ENCODE data around the gene ARAP1. TPM values are rescaled to one million over a fixed set of nuclear protein-coding genes. Genes with fewer than 3 reads are reported as not detected.
A peak's percentile ranks its signal among the peaks of the same experiment; 100 is the strongest.

The ARAP1 gene
- total RNA-seq, 2 donors from 2014 or later = 81.7 to 93.4 TPM

DNA sequence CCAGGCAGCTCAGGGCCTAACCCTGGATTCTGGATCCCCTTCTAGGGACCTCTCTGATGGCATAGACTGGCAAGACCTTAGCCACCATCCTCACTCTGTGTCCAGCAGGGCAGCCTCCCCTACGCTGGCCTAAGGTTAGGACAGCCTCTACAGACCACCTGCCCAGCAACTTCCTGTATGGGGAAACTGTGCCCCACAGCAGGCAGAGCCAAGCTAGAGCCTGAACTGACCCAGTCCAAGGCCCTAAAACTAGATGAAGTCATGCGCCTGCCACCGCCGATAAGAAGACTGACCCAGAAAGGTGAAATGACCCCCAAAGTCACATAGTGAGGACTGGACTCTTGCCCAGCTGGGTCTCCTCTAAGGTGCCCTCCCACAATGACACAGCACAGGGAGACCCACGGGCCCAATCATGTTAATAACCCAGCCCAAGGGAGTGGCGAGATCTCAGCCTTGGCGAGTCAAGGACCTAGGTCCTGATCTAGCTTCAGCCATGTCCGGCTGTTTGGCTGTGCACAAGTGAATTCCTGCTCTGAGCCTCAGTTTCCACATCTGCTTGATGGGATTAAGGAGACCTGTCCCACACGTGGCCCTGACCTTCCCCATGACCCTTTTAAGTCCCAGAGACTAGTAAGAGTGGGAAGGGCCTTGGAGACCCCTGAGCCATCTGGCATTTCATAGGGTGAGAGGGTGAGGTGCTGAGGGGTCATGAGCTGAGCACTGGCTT lies 24.1 kb upstream of the ARAP1 start:
- Mint-ChIP-seq H3K27ac (no peak overlapping the region), H3K4me3 (no peak overlapping the region), H3K9me3 (no peaks in the 10 kb centered on the region), H3K36me3 (ENCODE audit: insufficient read depth in 2 of 2) (no peaks in the 10 kb centered on the region), H3K4me1 (ENCODE audit: low read depth) (peaks cover 7% of the 10 kb centered on the region), H3K27me3 (ENCODE audit: low read depth) (no peaks in the 10 kb centered on the region)
- no peak for ATAC-seq (replicated peaks in 1 of 2)
- no peak for DNase-seq

DNA sequence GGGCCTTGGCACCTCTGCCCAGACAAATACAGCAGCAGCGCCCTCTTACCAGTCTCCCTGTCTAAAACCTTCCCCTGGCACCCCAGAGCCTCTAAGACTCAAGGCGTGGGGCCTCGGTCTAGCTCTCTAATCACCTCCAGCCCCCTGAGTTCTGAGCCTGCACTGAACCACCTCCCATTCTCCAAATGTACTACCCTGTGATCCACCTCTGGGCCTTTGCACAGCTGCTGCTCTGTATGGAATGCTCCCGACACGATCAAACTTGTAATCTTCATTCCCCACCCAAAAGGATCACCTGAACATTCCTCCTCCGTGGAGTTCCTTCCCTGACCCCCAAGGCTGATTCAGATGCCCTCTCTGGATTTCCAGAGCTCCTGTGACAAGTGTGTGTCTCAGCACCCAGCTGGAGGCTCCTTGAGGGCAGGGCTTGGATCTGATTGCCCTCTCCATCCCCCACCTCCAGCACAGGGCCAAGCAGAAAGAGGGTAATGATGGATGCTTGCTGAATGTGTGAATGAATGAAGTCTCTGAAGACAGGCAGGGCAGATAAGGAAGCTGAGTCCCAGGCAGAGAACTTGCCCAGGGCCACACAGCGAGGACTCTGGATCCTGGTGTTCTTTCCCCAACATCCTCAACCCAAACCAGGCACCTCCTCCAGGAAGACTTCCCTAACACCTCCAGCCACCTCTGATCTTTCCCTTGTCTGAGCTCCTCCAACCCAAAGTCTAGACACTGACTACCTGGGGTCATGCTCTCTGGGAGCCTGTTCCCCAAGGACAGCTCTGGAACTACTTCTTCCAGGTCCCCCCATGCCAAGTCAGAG lies 23.3 kb upstream of the ARAP1 start:
- H3K9me3 Mint-ChIP-seq = no peaks in the 10 kb centered on the region
- no peak overlapping the region for H3K27ac Mint-ChIP-seq
- no peaks in the 10 kb centered on the region for H3K27me3 Mint-ChIP-seq (ENCODE audit: low read depth)
- DNase-seq = no peak
- ATAC-seq (replicated peaks in 1 of 2) = no peak
- H3K4me1 Mint-ChIP-seq (ENCODE audit: low read depth) = peaks cover 7% of the 10 kb centered on the region
- H3K4me3 Mint-ChIP-seq = no peak overlapping the region
- no peaks in the 10 kb centered on the region for H3K36me3 Mint-ChIP-seq (ENCODE audit: insufficient read depth in 2 of 2)

DNA sequence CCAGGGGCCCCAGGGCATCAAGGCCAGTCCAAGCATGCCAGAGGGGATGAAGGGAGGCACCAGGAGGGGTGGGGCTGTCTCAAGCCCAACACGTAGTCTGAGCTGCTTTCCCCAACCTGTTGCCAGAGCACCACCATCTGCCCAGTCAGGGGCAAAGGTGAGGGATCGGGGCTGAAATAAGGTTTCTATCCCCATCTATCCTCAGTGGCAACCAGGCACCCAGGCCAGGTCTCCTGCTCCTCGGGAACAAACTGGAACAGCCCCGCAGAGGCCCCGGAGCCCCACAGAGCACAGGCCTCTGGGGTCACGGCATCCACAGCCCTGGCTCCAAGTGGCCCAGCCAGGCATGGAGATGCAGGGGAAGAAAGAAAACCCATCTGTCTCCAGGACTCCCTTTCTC lies 22.3 kb upstream of the ARAP1 start:
- H3K4me3 Mint-ChIP-seq = no peak overlapping the region

DNA sequence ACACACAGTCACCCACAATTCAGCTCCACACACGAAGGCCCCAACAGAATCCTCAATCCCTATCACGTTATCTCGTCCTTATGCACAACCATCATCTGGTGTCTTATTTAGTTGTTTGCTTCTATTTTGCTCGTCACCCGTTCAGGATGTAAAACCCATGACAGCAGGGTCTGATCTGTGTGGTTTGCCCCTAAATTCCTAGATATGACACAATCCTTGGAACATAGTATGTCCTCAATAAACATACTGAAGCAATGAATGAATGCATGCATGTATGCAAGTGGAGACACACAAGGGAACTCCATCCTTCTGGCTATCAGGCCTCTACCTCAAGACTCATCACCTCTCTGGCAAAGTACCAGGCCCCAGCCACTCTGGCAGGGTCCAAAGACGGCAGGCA lies 21.5 kb upstream of the ARAP1 start:
- Mint-ChIP-seq H3K4me3 (no peak overlapping the region), H3K36me3 (ENCODE audit: insufficient read depth in 2 of 2) (no peaks in the 10 kb centered on the region), H3K9me3 (no peaks in the 10 kb centered on the region), H3K27me3 (ENCODE audit: low read depth) (no peaks in the 10 kb centered on the region), H3K27ac (no peak overlapping the region), H3K4me1 (ENCODE audit: low read depth) (no peaks in the 10 kb centered on the region)
- no peak for DNase-seq
- no peak for ATAC-seq (replicated peaks in 1 of 2)

More for the DNA sequence above, 22.3 kb upstream of the ARAP1 start:
- no peak for ATAC-seq (replicated peaks in 1 of 2)
- Mint-ChIP-seq H3K36me3 (ENCODE audit: insufficient read depth in 2 of 2) (no peaks in the 10 kb centered on the region), H3K27me3 (ENCODE audit: low read depth) (no peaks in the 10 kb centered on the region), H3K9me3 (no peaks in the 10 kb centered on the region), H3K4me1 (ENCODE audit: low read depth) (peaks cover 2% of the 10 kb centered on the region), H3K27ac (no peak overlapping the region)
- no peak for DNase-seq

DNA sequence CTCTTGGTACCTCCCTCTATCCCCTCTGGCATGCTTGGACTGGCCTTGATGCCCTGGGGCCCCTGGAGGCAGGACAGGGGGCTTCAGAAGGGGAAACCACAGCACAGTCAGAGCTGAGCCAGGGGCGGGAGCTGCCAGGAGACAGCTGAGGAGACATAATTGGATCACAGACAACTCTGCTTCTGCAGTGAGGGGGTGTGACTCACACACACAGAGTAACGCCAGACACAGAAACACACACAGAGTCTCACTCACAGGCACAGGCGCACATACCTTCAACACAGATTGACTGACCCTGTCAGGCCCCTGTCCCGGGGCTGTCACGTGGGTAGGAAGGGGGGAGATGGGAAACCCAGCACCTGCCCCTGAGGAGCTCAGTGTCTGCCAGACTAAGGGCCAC lies 21.1 kb upstream of the ARAP1 start:
- H3K9me3 Mint-ChIP-seq = no peaks in the 10 kb centered on the region
- DNase-seq (no peak), ATAC-seq (replicated peaks in 1 of 2) (peak; percentile 13 to 43)
- no peaks in the 10 kb centered on the region for H3K27me3 Mint-ChIP-seq (ENCODE audit: low read depth)
- H3K4me3 Mint-ChIP-seq = no peak overlapping the region
- no peaks in the 10 kb centered on the region for H3K36me3 Mint-ChIP-seq (ENCODE audit: insufficient read depth in 2 of 2)
- H3K4me1 Mint-ChIP-seq (ENCODE audit: low read depth) = no peaks in the 10 kb centered on the region
- no peak overlapping the region for H3K27ac Mint-ChIP-seq

DNA sequence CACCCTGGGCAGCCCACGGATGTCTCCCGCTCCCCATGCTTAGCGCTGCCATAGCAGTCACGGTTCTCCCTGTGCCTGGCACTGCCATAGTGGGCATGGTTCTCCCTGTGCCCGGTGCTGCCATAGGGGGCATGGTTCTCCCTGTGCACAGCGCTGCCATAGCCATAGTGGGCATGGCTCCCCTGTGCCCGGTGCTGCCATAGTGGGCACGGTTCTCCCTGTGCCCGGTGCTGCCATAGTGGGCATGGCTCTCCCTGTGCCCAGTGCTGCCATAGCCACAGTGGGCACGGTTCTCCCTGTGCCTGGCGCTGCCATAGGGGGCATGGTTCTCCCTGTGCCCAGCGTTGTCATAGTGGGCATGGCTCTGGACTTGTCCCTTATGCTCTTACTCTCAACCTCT lies 19.9 kb upstream of the ARAP1 start:
- DNase-seq (no peak), ATAC-seq (replicated peaks in 1 of 2) (no peak)
- H3K9me3 Mint-ChIP-seq = no peaks in the 10 kb centered on the region
- no peaks in the 10 kb centered on the region for H3K4me1 Mint-ChIP-seq (ENCODE audit: low read depth)
- no peak overlapping the region for H3K4me3 Mint-ChIP-seq
- no peaks in the 10 kb centered on the region for H3K27me3 Mint-ChIP-seq (ENCODE audit: low read depth)
- H3K27ac Mint-ChIP-seq = no peak overlapping the region
- H3K36me3 Mint-ChIP-seq (ENCODE audit: insufficient read depth in 2 of 2) = no peaks in the 10 kb centered on the region

DNA sequence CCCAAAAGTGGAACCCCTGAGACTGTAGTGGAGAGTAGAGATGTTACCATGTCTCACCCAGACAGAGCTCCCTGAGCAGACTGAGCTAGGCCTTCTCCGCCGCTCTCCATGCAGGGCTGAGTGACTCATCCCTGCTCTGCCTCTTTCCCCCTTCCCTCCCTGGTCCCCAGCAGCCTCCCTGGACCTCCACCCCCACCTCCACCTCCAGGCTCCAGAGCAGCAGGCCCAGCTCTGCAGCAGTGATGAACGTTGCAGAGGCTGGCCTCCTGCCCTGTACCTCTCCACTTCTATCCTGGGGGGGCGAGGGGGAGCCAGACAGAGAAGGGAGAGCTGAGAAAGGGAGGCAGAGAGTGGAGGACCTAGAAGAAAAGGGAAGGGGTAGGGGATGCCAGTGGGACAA lies 19.3 kb upstream of the ARAP1 start:
- no peaks in the 10 kb centered on the region for H3K9me3 Mint-ChIP-seq
- no peaks in the 10 kb centered on the region for H3K27me3 Mint-ChIP-seq (ENCODE audit: low read depth)
- H3K36me3 Mint-ChIP-seq (ENCODE audit: insufficient read depth in 2 of 2) = no peaks in the 10 kb centered on the region
- no peak overlapping the region for H3K27ac Mint-ChIP-seq
- DNase-seq (no peak), ATAC-seq (replicated peaks in 1 of 2) (no peak)
- no peaks in the 10 kb centered on the region for H3K4me1 Mint-ChIP-seq (ENCODE audit: low read depth)
- H3K4me3 Mint-ChIP-seq = no peak overlapping the region

DNA sequence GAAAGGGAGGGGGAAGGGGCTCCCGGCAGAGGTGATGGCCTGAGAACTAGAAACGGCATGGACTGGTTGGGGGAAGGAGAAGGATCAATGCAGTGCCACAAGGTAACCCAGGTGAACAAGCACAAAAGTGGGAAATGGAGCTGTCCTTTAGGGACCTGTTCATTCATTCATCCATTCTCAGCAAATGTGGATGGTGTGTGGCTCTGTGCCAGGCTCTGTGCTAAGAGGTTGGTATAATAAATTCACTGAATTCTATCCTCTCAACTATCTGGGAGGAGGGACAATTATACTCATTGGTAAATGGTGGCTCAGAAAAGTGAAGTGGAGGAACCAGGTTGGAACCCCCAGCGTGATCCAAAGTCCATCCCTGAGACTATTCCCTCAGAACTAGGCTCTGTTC lies 18.6 kb upstream of the ARAP1 start:
- H3K4me1 Mint-ChIP-seq (ENCODE audit: low read depth) = no peaks in the 10 kb centered on the region
- no peaks in the 10 kb centered on the region for H3K9me3 Mint-ChIP-seq
- DNase-seq = no peak
- no peak for ATAC-seq (replicated peaks in 1 of 2)
- no peak overlapping the region for H3K4me3 Mint-ChIP-seq
- no peaks in the 10 kb centered on the region for H3K27me3 Mint-ChIP-seq (ENCODE audit: low read depth)
- no peak overlapping the region for H3K27ac Mint-ChIP-seq
- no peaks in the 10 kb centered on the region for H3K36me3 Mint-ChIP-seq (ENCODE audit: insufficient read depth in 2 of 2)

DNA sequence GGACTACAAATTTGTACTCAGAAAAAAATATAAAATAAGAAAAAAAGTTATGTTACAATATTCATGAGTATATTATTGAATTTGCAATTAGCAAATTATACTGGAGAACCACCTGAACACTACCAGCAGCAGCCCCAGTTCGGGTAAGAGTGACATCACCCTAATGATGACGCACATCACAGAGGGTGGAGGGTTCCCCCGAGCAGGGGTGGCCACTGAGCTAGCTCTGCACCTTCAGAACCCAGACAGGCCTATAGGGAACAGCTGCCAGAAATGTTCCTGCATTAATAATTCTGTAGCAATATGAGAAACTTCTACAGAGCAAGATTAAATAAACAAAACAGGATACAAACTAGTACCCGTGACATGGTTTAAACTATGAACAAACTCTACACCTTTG lies 17.5 kb upstream of the ARAP1 start:
- Mint-ChIP-seq H3K27me3 (ENCODE audit: low read depth) (no peaks in the 10 kb centered on the region), H3K27ac (no peak overlapping the region), H3K4me3 (no peak overlapping the region), H3K36me3 (ENCODE audit: insufficient read depth in 2 of 2) (no peaks in the 10 kb centered on the region), H3K4me1 (ENCODE audit: low read depth) (no peaks in the 10 kb centered on the region), H3K9me3 (no peaks in the 10 kb centered on the region)
- ATAC-seq (replicated peaks in 1 of 2) = no peak
- DNase-seq = no peak

DNA sequence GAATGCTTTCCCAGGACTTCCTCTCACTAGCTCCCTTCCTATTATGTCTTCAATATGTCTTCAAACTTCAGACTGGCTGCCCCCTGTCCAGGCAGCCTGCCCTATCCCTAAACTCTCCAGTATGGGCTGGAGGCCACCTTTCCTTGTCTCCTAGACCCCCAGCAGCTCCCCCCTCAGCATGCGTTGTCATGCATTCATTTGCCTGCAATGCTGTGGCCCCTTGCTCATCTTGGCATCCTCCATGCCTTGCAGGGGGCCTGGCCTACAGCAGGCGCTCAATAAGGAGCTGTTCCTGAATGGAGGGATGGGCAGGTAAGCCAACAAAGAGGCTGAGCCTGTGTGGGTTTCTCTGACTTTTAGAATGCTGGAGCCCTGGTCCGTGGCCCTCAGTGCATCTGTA lies 16.4 kb upstream of the ARAP1 start:
- no peak for DNase-seq
- no peaks in the 10 kb centered on the region for H3K9me3 Mint-ChIP-seq
- no peak overlapping the region for H3K27ac Mint-ChIP-seq
- no peaks in the 10 kb centered on the region for H3K27me3 Mint-ChIP-seq (ENCODE audit: low read depth)
- no peaks in the 10 kb centered on the region for H3K4me1 Mint-ChIP-seq (ENCODE audit: low read depth)
- H3K4me3 Mint-ChIP-seq = no peak overlapping the region
- no peak for ATAC-seq (replicated peaks in 1 of 2)
- H3K36me3 Mint-ChIP-seq (ENCODE audit: insufficient read depth in 2 of 2) = no peaks in the 10 kb centered on the region

DNA sequence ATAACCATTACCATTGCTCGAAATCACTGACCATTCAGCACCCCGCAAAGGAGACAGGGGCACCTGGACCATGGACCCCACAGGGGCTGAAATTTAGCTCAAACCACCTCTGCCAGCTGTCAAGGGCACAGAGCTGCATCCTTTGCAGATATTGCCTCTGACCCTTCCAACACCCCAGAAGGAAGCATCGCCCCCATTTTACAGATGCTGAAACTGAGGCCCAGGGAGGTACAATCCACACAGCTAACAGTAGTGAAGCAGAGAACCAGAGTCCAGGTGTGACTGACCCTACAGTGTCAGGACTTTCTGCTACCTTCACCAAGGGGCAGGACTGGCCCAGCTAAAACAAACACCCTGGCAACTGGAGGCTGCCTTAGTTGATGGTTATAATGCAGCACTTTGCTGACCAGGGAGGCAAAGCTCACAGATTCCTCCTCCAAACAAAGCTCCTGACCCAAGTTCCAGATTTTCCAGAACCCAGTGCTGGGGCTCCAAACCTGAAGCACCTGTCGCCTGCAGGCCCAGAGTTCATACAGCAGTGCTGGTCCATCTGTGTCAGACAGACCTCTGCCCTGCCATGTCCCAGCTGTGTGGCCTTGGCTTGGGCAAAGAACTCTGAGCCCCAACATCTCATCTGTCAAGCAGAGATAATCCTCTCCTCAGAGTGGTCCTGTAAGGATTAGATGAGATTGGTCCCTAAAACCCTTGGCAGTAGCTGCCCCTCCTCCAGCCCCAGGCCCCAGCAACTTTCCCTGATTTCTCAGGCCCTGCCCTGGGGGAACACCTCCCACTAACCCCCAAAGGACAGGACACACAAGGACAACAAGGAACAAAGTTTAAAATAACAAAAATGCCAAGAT lies 15.2 kb upstream of the ARAP1 start:
- Mint-ChIP-seq H3K4me3 (no peak overlapping the region), H3K27ac (no peak overlapping the region), H3K27me3 (ENCODE audit: low read depth) (no peaks in the 10 kb centered on the region), H3K4me1 (ENCODE audit: low read depth) (peaks cover 11% of the 10 kb centered on the region), H3K36me3 (ENCODE audit: insufficient read depth in 2 of 2) (no peaks in the 10 kb centered on the region), H3K9me3 (no peaks in the 10 kb centered on the region)
- DNase-seq (no peak), ATAC-seq (replicated peaks in 1 of 2) (no peak)

DNA sequence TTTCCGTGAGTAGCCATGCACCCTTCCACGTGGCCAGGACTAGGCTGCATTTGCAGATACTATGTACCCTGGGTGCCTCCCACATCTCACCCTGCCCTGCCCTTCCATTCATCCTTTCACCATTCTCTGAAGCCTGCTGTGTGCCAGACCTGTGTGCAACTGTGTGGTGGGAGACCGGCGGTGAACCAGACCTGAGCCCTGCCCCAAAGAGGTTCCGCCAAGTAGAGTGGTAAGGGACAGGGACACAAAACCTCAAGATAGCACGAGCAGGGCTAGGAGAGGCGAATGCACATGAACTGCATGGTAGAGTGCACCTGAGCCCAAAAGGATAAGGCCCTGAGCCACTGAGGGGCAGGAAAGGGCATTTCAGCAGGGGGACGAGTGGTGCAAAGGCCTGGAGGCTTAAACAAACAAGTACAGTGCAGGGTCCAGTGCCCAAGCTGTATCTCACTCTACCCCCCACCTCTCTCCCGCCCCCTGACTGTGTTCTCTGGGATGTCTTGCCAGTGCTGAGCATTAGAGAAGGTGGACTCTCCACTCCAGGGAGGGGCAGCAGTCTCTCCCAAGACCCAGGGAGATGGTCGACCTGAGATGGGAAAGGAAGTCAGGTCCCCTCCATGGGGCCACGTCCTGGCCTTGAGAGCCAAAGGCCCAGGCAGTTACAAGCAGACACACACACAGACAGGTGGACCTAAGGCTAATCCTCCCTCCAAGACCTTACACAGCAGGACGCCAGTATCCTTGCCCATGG lies 14.1 kb upstream of the ARAP1 start:
- Mint-ChIP-seq H3K4me1 (ENCODE audit: low read depth) (peaks cover 17% of the 10 kb centered on the region), H3K36me3 (ENCODE audit: insufficient read depth in 2 of 2) (no peaks in the 10 kb centered on the region), H3K9me3 (no peaks in the 10 kb centered on the region), H3K27me3 (ENCODE audit: low read depth) (no peaks in the 10 kb centered on the region), H3K4me3 (no peak overlapping the region), H3K27ac (no peak overlapping the region)
- ATAC-seq (replicated peaks in 1 of 2) (no peak), DNase-seq (no peak)

DNA sequence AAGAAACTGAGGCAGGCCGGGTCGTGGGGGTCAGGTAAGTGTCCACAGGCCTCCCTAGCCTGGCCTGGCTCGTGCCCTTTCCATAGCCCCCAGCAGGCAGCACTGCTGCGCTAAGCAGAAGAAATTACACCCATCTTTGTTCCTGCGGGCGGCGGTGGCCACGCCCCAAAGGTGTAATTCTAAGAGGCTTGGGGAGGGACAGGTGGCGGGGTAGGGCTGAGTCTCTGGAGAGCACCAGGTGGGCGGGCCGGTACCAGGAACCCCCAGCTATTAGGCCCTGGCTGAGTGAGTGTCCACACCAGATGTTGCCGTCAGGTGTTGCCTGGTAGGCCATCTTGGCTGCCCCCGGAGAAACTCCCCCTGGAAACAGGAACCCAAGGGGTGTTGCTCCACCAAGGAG lies 12.3 kb upstream of the ARAP1 start:
- Mint-ChIP-seq H3K27me3 (ENCODE audit: low read depth) (no peaks in the 10 kb centered on the region), H3K36me3 (ENCODE audit: insufficient read depth in 2 of 2) (no peaks in the 10 kb centered on the region), H3K4me1 (ENCODE audit: low read depth) (peaks cover 24% of the 10 kb centered on the region), H3K9me3 (no peaks in the 10 kb centered on the region), H3K4me3 (no peak overlapping the region), H3K27ac (no peak overlapping the region)
- DNase-seq (no peak), ATAC-seq (replicated peaks in 1 of 2) (no peak)
